GM23338 (cell line): ENCODE results near the gene GLOD5.

Experiments
- CREB1 ChIP-seq: fragments of 250-450 bp; sonication (Bioruptor Pico); IDR thresholded peaks from 2 replicates; pipeline ENCODE4 v1.5.0; 2020; ENCODE audit warnings: low read depth, mild to moderate bottlenecking, moderate library complexity
- EZH2 ChIP-seq: fragments of 200-600 bp; sonication (generic); IDR thresholded peaks from one replicate; pipeline ENCODE4 v1.8.0; 2017; ENCODE audit warnings: antibody characterized with exemption, mild to moderate bottlenecking, low read depth; ENCODE audit not compliant: unreplicated experiment
- EZH2phosphoT487 ChIP-seq: fragments of 200-600 bp; sonication (generic); IDR thresholded peaks from one replicate; pipeline ENCODE4 v1.8.1; 2018; ENCODE audit warnings: antibody characterized with exemption; ENCODE audit not compliant: unreplicated experiment
- POLR2AphosphoS5 ChIP-seq: IDR thresholded peaks from 2 replicates; pipeline ENCODE4 v1.6.1; 2016; ENCODE audit warnings: antibody characterized with exemption, low read depth
- STAT1 ChIP-seq: IDR thresholded peaks from one replicate; pipeline ENCODE4 v1.6.1; 2016; ENCODE audit warnings: antibody characterized with exemption; ENCODE audit not compliant: unreplicated experiment
- TF ChIP-seq, protein P1 (sequence below), 2 experiments: fragments of 200-600 bp in 1 of 2; sonication (generic) in 1 of 2; conservative IDR thresholded peaks; 2 replicates each; pipeline versions ENCODE4 v1.5.1 to v1.6.1; 2016 to 2017; ENCODE audit warnings: antibody characterized with exemption in 2 of 2, low read depth in 2 of 2, mild to moderate bottlenecking in 2 of 2, moderate library complexity in 1 of 2
- TF ChIP-seq, protein P2 (sequence below): IDR thresholded peaks from one replicate; pipeline ENCODE4 v1.6.1; 2018; ENCODE audit warnings: antibody characterized with exemption; ENCODE audit not compliant: unreplicated experiment

DNA sequence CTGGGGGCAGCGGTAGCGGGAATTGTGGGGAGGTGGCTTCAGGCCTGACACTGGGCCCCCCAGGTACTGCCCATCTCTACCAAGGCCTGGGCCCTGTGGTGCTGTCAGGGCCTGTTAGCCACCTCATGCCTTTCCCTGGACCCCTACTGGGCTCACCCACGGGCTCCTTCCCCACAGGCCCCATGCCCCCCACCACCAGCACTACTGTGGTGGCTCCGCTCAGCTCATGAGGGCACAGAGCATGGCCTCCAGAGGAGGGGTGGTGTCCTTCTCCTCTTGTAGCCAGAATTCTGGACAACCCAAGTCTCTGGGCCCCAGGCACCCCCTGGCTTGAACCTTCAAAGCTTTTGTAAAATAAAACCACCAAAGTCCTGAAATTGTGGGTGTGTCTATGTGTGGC, 32.4 kb downstream of the GLOD5 start:
- TF ChIP-seq, protein P1, sequence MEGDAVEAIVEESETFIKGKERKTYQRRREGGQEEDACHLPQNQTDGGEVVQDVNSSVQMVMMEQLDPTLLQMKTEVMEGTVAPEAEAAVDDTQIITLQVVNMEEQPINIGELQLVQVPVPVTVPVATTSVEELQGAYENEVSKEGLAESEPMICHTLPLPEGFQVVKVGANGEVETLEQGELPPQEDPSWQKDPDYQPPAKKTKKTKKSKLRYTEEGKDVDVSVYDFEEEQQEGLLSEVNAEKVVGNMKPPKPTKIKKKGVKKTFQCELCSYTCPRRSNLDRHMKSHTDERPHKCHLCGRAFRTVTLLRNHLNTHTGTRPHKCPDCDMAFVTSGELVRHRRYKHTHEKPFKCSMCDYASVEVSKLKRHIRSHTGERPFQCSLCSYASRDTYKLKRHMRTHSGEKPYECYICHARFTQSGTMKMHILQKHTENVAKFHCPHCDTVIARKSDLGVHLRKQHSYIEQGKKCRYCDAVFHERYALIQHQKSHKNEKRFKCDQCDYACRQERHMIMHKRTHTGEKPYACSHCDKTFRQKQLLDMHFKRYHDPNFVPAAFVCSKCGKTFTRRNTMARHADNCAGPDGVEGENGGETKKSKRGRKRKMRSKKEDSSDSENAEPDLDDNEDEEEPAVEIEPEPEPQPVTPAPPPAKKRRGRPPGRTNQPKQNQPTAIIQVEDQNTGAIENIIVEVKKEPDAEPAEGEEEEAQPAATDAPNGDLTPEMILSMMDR (conservative IDR thresholded peaks at IDR 0.05; ENCODE audit: low read depth in 2 of 2) = no peak
- TF ChIP-seq POLR2AphosphoS5 (no peak), EZH2phosphoT487 (no peak), EZH2 (no peak), STAT1 (no peak), CREB1 (CRISPR knock-in tag) (no peak)
- TF ChIP-seq, protein P2, sequence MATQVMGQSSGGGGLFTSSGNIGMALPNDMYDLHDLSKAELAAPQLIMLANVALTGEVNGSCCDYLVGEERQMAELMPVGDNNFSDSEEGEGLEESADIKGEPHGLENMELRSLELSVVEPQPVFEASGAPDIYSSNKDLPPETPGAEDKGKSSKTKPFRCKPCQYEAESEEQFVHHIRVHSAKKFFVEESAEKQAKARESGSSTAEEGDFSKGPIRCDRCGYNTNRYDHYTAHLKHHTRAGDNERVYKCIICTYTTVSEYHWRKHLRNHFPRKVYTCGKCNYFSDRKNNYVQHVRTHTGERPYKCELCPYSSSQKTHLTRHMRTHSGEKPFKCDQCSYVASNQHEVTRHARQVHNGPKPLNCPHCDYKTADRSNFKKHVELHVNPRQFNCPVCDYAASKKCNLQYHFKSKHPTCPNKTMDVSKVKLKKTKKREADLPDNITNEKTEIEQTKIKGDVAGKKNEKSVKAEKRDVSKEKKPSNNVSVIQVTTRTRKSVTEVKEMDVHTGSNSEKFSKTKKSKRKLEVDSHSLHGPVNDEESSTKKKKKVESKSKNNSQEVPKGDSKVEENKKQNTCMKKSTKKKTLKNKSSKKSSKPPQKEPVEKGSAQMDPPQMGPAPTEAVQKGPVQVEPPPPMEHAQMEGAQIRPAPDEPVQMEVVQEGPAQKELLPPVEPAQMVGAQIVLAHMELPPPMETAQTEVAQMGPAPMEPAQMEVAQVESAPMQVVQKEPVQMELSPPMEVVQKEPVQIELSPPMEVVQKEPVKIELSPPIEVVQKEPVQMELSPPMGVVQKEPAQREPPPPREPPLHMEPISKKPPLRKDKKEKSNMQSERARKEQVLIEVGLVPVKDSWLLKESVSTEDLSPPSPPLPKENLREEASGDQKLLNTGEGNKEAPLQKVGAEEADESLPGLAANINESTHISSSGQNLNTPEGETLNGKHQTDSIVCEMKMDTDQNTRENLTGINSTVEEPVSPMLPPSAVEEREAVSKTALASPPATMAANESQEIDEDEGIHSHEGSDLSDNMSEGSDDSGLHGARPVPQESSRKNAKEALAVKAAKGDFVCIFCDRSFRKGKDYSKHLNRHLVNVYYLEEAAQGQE = no peak
